GM23248 (cell line): ENCODE results near the gene S1PR1.

Experiments used
- EZH2 ChIP-seq: fragments of 200-600 bp; sonication (generic); IDR thresholded peaks from 2 replicates; pipeline ENCODE4 v1.6.1; 2018; ENCODE audit warnings: antibody characterized with exemption, mild to moderate bottlenecking; ENCODE audit not compliant: insufficient read depth, poor library complexity, severe bottlenecking
- EZH2phosphoT487 ChIP-seq: fragments of 200-600 bp; sonication (generic); IDR thresholded peaks from 2 replicates; pipeline ENCODE4 v1.6.1; 2018; ENCODE audit warnings: antibody characterized with exemption, moderate library complexity, mild to moderate bottlenecking, low read depth; ENCODE audit not compliant: insufficient read depth

GRCh38 chr1:101188331-101188730 lies 48.5 kb upstream of the S1PR1 start:
- TF ChIP-seq EZH2 (no peak), EZH2phosphoT487 (no peak)
